ENCODE results near the gene RIIAD1.
A peak's percentile ranks its signal among the peaks of the same experiment; 100 is the strongest.
"Not testable (repeated sequence)": the region's sequence is repeated elsewhere in the genome, so short reads cannot be mapped to it uniquely, and the experiment has no call there.

RIIAD1 gene

GRCh38 chr1:151720974-151721787 is at the start of gene RIIAD1:
RIIAD1 (plus strand) TSS chr1:151721522; CDS start chr1:151721537, 15 bp downstream.
- Histone ChIP-seq H3K79me2 (ENCODE audit: control insufficient read depth, insufficient read depth, low read length, unreplicated experiment) (no peaks in the 10 kb centered on the region), H2AFZ (ENCODE audit: low read length, unreplicated experiment) (peak within 1 kb of the TSS; percentile 52), H3K27me3 (ENCODE audit: insufficient read depth, low read length) (peaks cover 80% of the 10 kb centered on the region), H3K4me1 (ENCODE audit: control insufficient read depth, insufficient read depth, low read length, unreplicated experiment) (peaks cover 13% of the 10 kb centered on the region), H3K4me3 (ENCODE audit: low read depth, low read length) (peak within 1 kb of the TSS; percentile 77), H3K36me3 (ENCODE audit: insufficient read depth, low read length) (no peaks in the 10 kb centered on the region), H3K27ac (ENCODE audit: low read depth, low read length) (no peak within 1 kb of the TSS)

- Histone ChIP-seq H3K4me3 (ENCODE audit: low read depth, low read length) (no peak overlapping the region), H3K36me3 (ENCODE audit: insufficient read depth, low read length) (peaks cover 20% of the 10 kb centered on the region), H3K79me2 (ENCODE audit: control insufficient read depth, insufficient read depth, low read length, unreplicated experiment) (no peaks in the 10 kb centered on the region), H3K27ac (ENCODE audit: low read depth, low read length) (no peak overlapping the region), H3K4me1 (ENCODE audit: control insufficient read depth, insufficient read depth, low read length, unreplicated experiment) (no peaks in the 10 kb centered on the region), H2AFZ (ENCODE audit: low read length, unreplicated experiment) (no peak overlapping the region), H3K27me3 (ENCODE audit: insufficient read depth, low read length) (no peaks in the 10 kb centered on the region)
Observed at GRCh38 chr1:151673407-151673806, 47.9 kb upstream of the RIIAD1 start.

- 0 out of 2 replicates have a peak, but pooled peaks cover 4% of the 10 kb centered on the region for H3K36me3 ChIP-seq (ENCODE audit: insufficient read depth, low read length)
- H3K79me2 ChIP-seq (ENCODE audit: control insufficient read depth, insufficient read depth, low read length, unreplicated experiment), result no peaks in the 10 kb centered on the region
- peak overlapping the region; percentile 41 for H3K4me3 ChIP-seq (ENCODE audit: low read depth, low read length)
- peak overlapping the region; percentile 93 for H3K27ac ChIP-seq (ENCODE audit: low read depth, low read length)
- peaks cover 24% of the 10 kb centered on the region for H3K4me1 ChIP-seq (ENCODE audit: control insufficient read depth, insufficient read depth, low read length, unreplicated experiment)
- H3K27me3 ChIP-seq (ENCODE audit: insufficient read depth, low read length), result no peaks in the 10 kb centered on the region
- no peak overlapping the region for H2AFZ ChIP-seq (ENCODE audit: low read length, unreplicated experiment)
Observed at GRCh38 chr1:151680391-151680790, 40.9 kb upstream of the RIIAD1 start.

GRCh38 chr1:151680826-151681225 is 40.5 kb upstream of the RIIAD1 start:
- H3K79me2 ChIP-seq (ENCODE audit: control insufficient read depth, insufficient read depth, low read length, unreplicated experiment), result no peaks in the 10 kb centered on the region
- peaks cover 24% of the 10 kb centered on the region for H3K4me1 ChIP-seq (ENCODE audit: control insufficient read depth, insufficient read depth, low read length, unreplicated experiment)
- H3K27ac ChIP-seq (ENCODE audit: low read depth, low read length), result peak overlapping the region; percentile 93
- 0 out of 2 replicates have a peak, but pooled peaks cover 4% of the 10 kb centered on the region for H3K36me3 ChIP-seq (ENCODE audit: insufficient read depth, low read length)
- H3K27me3 ChIP-seq (ENCODE audit: insufficient read depth, low read length), result no peaks in the 10 kb centered on the region
- no peak overlapping the region for H2AFZ ChIP-seq (ENCODE audit: low read length, unreplicated experiment)
- H3K4me3 ChIP-seq (ENCODE audit: low read depth, low read length), result peak overlapping the region; percentile 41

GRCh38 chr1:151681923-151682322 is 39.4 kb upstream of the RIIAD1 start:
- Histone ChIP-seq H3K4me3 (ENCODE audit: low read depth, low read length) (no peak overlapping the region), H3K79me2 (ENCODE audit: control insufficient read depth, insufficient read depth, low read length, unreplicated experiment) (no peaks in the 10 kb centered on the region), H2AFZ (ENCODE audit: low read length, unreplicated experiment) (no peak overlapping the region), H3K4me1 (ENCODE audit: control insufficient read depth, insufficient read depth, low read length, unreplicated experiment) (peaks cover 24% of the 10 kb centered on the region), H3K27ac (ENCODE audit: low read depth, low read length) (peak overlapping the region; percentile 93), H3K36me3 (ENCODE audit: insufficient read depth, low read length) (0 out of 2 replicates have a peak, but pooled peaks cover 4% of the 10 kb centered on the region), H3K27me3 (ENCODE audit: insufficient read depth, low read length) (no peaks in the 10 kb centered on the region)

- not testable (repeated sequence) for H3K36me3 ChIP-seq (ENCODE audit: insufficient read depth, low read length); H3K4me3 ChIP-seq (ENCODE audit: low read depth, low read length); H3K27me3 ChIP-seq (ENCODE audit: insufficient read depth, low read length); H2AFZ ChIP-seq (ENCODE audit: low read length, unreplicated experiment); H3K79me2 ChIP-seq (ENCODE audit: control insufficient read depth, insufficient read depth, low read length, unreplicated experiment); H3K27ac ChIP-seq (ENCODE audit: low read depth, low read length)
- peaks cover 24% of the 10 kb centered on the region for H3K4me1 ChIP-seq (ENCODE audit: control insufficient read depth, insufficient read depth, low read length, unreplicated experiment)
Observed at GRCh38 chr1:151682901-151683300, 38.4 kb upstream of the RIIAD1 start.

- no peak overlapping the region for H3K27ac ChIP-seq (ENCODE audit: low read depth, low read length)
- H3K79me2 ChIP-seq (ENCODE audit: control insufficient read depth, insufficient read depth, low read length, unreplicated experiment), result no peaks in the 10 kb centered on the region
- peaks cover 24% of the 10 kb centered on the region for H3K4me1 ChIP-seq (ENCODE audit: control insufficient read depth, insufficient read depth, low read length, unreplicated experiment)
- H3K4me3 ChIP-seq (ENCODE audit: low read depth, low read length), result no peak overlapping the region
- no peaks in the 10 kb centered on the region for H3K36me3 ChIP-seq (ENCODE audit: insufficient read depth, low read length)
- H2AFZ ChIP-seq (ENCODE audit: low read length, unreplicated experiment), result no peak overlapping the region
- H3K27me3 ChIP-seq (ENCODE audit: insufficient read depth, low read length), result no peaks in the 10 kb centered on the region
Observed at GRCh38 chr1:151684128-151684527, 37.2 kb upstream of the RIIAD1 start.

GRCh38 chr1:151686561-151686960 is 34.8 kb upstream of the RIIAD1 start:
- Histone ChIP-seq H3K4me1 (ENCODE audit: control insufficient read depth, insufficient read depth, low read length, unreplicated experiment) (peaks cover 6% of the 10 kb centered on the region), H3K79me2 (ENCODE audit: control insufficient read depth, insufficient read depth, low read length, unreplicated experiment) (no peaks in the 10 kb centered on the region), H3K36me3 (ENCODE audit: insufficient read depth, low read length) (no peaks in the 10 kb centered on the region), H2AFZ (ENCODE audit: low read length, unreplicated experiment) (no peak overlapping the region), H3K27me3 (ENCODE audit: insufficient read depth, low read length) (no peaks in the 10 kb centered on the region), H3K4me3 (ENCODE audit: low read depth, low read length) (no peak overlapping the region), H3K27ac (ENCODE audit: low read depth, low read length) (no peak overlapping the region)

GRCh38 chr1:151689494-151689893 is 31.8 kb upstream of the RIIAD1 start:
- Histone ChIP-seq H3K36me3 (ENCODE audit: insufficient read depth, low read length) (no peaks in the 10 kb centered on the region), H3K79me2 (ENCODE audit: control insufficient read depth, insufficient read depth, low read length, unreplicated experiment) (no peaks in the 10 kb centered on the region), H3K27me3 (ENCODE audit: insufficient read depth, low read length) (no peaks in the 10 kb centered on the region), H3K4me1 (ENCODE audit: control insufficient read depth, insufficient read depth, low read length, unreplicated experiment) (no peaks in the 10 kb centered on the region), H3K4me3 (ENCODE audit: low read depth, low read length) (no peak overlapping the region), H3K27ac (ENCODE audit: low read depth, low read length) (no peak overlapping the region), H2AFZ (ENCODE audit: low read length, unreplicated experiment) (no peak overlapping the region)

- H3K27me3 ChIP-seq (ENCODE audit: insufficient read depth, low read length), result no peaks in the 10 kb centered on the region
- H3K79me2 ChIP-seq (ENCODE audit: control insufficient read depth, insufficient read depth, low read length, unreplicated experiment), result no peaks in the 10 kb centered on the region
- no peaks in the 10 kb centered on the region for H3K4me1 ChIP-seq (ENCODE audit: control insufficient read depth, insufficient read depth, low read length, unreplicated experiment)
- no peak overlapping the region for H3K27ac ChIP-seq (ENCODE audit: low read depth, low read length)
- H3K36me3 ChIP-seq (ENCODE audit: insufficient read depth, low read length), result no peaks in the 10 kb centered on the region
- no peak overlapping the region for H2AFZ ChIP-seq (ENCODE audit: low read length, unreplicated experiment)
- H3K4me3 ChIP-seq (ENCODE audit: low read depth, low read length), result no peak overlapping the region
Observed at GRCh38 chr1:151692226-151692625, 29.1 kb upstream of the RIIAD1 start.

GRCh38 chr1:151693057-151693651 is 28.2 kb upstream of the RIIAD1 start:
- no peaks in the 10 kb centered on the region for H3K79me2 ChIP-seq (ENCODE audit: control insufficient read depth, insufficient read depth, low read length, unreplicated experiment)
- H3K27me3 ChIP-seq (ENCODE audit: insufficient read depth, low read length), result no peaks in the 10 kb centered on the region
- no peak overlapping the region for H2AFZ ChIP-seq (ENCODE audit: low read length, unreplicated experiment)
- H3K4me1 ChIP-seq (ENCODE audit: control insufficient read depth, insufficient read depth, low read length, unreplicated experiment), result no peaks in the 10 kb centered on the region
- H3K4me3 ChIP-seq (ENCODE audit: low read depth, low read length), result no peak overlapping the region
- no peaks in the 10 kb centered on the region for H3K36me3 ChIP-seq (ENCODE audit: insufficient read depth, low read length)
- no peak overlapping the region for H3K27ac ChIP-seq (ENCODE audit: low read depth, low read length)
